Measurements from ENCODE around the gene S100A12.

Gene S100A12

GRCh38 chr1:153389973-153390879, 14.8 kb upstream of the S100A12 start:
- no peaks in the 10 kb centered on the region for H3K36me3 ChIP-seq (ENCODE audit: insufficient read depth, low read length)
- no peaks in the 10 kb centered on the region for H3K4me1 ChIP-seq (ENCODE audit: insufficient read depth, low read length)
- no peaks in the 10 kb centered on the region for H3K9me3 ChIP-seq (ENCODE audit: control insufficient read depth, insufficient read depth, low read length)
- no peak overlapping the region for H3K9ac ChIP-seq (ENCODE audit: low read depth, low read length)

GRCh38 chr1:153389401-153389800, 14.0 kb upstream of the S100A12 start:
- Histone ChIP-seq H3K9me3 (ENCODE audit: control insufficient read depth, insufficient read depth, low read length) (no peaks in the 10 kb centered on the region), H3K9ac (ENCODE audit: low read depth, low read length) (no peak overlapping the region), H3K4me1 (ENCODE audit: insufficient read depth, low read length) (no peaks in the 10 kb centered on the region)

GRCh38 chr1:153387785-153388184, 12.4 kb upstream of the S100A12 start:
- Histone ChIP-seq H3K4me1 (ENCODE audit: insufficient read depth, low read length) (no peaks in the 10 kb centered on the region), H3K36me3 (ENCODE audit: insufficient read depth, low read length) (no peaks in the 10 kb centered on the region), H3K9ac (ENCODE audit: low read depth, low read length) (no peak overlapping the region), H3K9me3 (ENCODE audit: control insufficient read depth, insufficient read depth, low read length) (no peaks in the 10 kb centered on the region)

More at GRCh38 chr1:153389401-153389800, 14.0 kb upstream of the S100A12 start:
- no peaks in the 10 kb centered on the region for H3K36me3 ChIP-seq (ENCODE audit: insufficient read depth, low read length)

GRCh38 chr1:153387001-153387400, 11.6 kb upstream of the S100A12 start:
- no peaks in the 10 kb centered on the region for H3K9me3 ChIP-seq (ENCODE audit: control insufficient read depth, insufficient read depth, low read length)
- no peaks in the 10 kb centered on the region for H3K4me1 ChIP-seq (ENCODE audit: insufficient read depth, low read length)
- no peaks in the 10 kb centered on the region for H3K36me3 ChIP-seq (ENCODE audit: insufficient read depth, low read length)
- H3K9ac ChIP-seq (ENCODE audit: low read depth, low read length) = no peak overlapping the region

- H3K9me3 ChIP-seq (ENCODE audit: control insufficient read depth, insufficient read depth, low read length) = no peaks in the 10 kb centered on the region
- no peaks in the 10 kb centered on the region for H3K4me1 ChIP-seq (ENCODE audit: insufficient read depth, low read length)
- H3K36me3 ChIP-seq (ENCODE audit: insufficient read depth, low read length) = no peaks in the 10 kb centered on the region
- no peak overlapping the region for H3K9ac ChIP-seq (ENCODE audit: low read depth, low read length)
Observed at GRCh38 chr1:153386500-153386901, 11.1 kb upstream of the S100A12 start.

- H3K9ac ChIP-seq (ENCODE audit: low read depth, low read length) = no peak overlapping the region
- H3K4me1 ChIP-seq (ENCODE audit: insufficient read depth, low read length) = no peaks in the 10 kb centered on the region
- no peaks in the 10 kb centered on the region for H3K9me3 ChIP-seq (ENCODE audit: control insufficient read depth, insufficient read depth, low read length)
- H3K36me3 ChIP-seq (ENCODE audit: insufficient read depth, low read length) = no peaks in the 10 kb centered on the region
Observed at GRCh38 chr1:153384958-153385580, 9.6 kb upstream of the S100A12 start.

- Histone ChIP-seq H3K9ac (ENCODE audit: low read depth, low read length) (no peak overlapping the region), H3K36me3 (ENCODE audit: insufficient read depth, low read length) (no peaks in the 10 kb centered on the region), H3K4me1 (ENCODE audit: insufficient read depth, low read length) (no peaks in the 10 kb centered on the region), H3K9me3 (ENCODE audit: control insufficient read depth, insufficient read depth, low read length) (no peaks in the 10 kb centered on the region)
Observed at GRCh38 chr1:153380711-153381110, 5.3 kb upstream of the S100A12 start.

- Histone ChIP-seq H3K36me3 (ENCODE audit: insufficient read depth, low read length) (no peaks in the 10 kb centered on the region), H3K9me3 (ENCODE audit: control insufficient read depth, insufficient read depth, low read length) (no peaks in the 10 kb centered on the region), H3K4me1 (ENCODE audit: insufficient read depth, low read length) (no peaks in the 10 kb centered on the region), H3K9ac (ENCODE audit: low read depth, low read length) (no peak overlapping the region)
Observed at GRCh38 chr1:153379591-153379990, 4.2 kb upstream of the S100A12 start.

- Histone ChIP-seq H3K4me1 (ENCODE audit: insufficient read depth, low read length) (no peaks in the 10 kb centered on the region), H3K9me3 (ENCODE audit: control insufficient read depth, insufficient read depth, low read length) (no peaks in the 10 kb centered on the region), H3K36me3 (ENCODE audit: insufficient read depth, low read length) (no peaks in the 10 kb centered on the region), H3K9ac (ENCODE audit: low read depth, low read length) (no peak overlapping the region)
Observed at GRCh38 chr1:153374071-153374470, 1.4 kb downstream of the S100A12 start.

GRCh38 chr1:153372571-153372970, 2.9 kb downstream of the S100A12 start:
- Histone ChIP-seq H3K36me3 (ENCODE audit: insufficient read depth, low read length) (no peaks in the 10 kb centered on the region), H3K9me3 (ENCODE audit: control insufficient read depth, insufficient read depth, low read length) (no peaks in the 10 kb centered on the region), H3K9ac (ENCODE audit: low read depth, low read length) (no peak overlapping the region), H3K4me1 (ENCODE audit: insufficient read depth, low read length) (no peaks in the 10 kb centered on the region)

GRCh38 chr1:153371231-153371630, 4.2 kb downstream of the S100A12 start:
- Histone ChIP-seq H3K9ac (ENCODE audit: low read depth, low read length) (no peak overlapping the region), H3K9me3 (ENCODE audit: control insufficient read depth, insufficient read depth, low read length) (no peaks in the 10 kb centered on the region), H3K36me3 (ENCODE audit: insufficient read depth, low read length) (no peaks in the 10 kb centered on the region), H3K4me1 (ENCODE audit: insufficient read depth, low read length) (no peaks in the 10 kb centered on the region)

GRCh38 chr1:153370146-153370545, 5.3 kb downstream of the S100A12 start:
- no peaks in the 10 kb centered on the region for H3K4me1 ChIP-seq (ENCODE audit: insufficient read depth, low read length)
- no peaks in the 10 kb centered on the region for H3K9me3 ChIP-seq (ENCODE audit: control insufficient read depth, insufficient read depth, low read length)
- H3K9ac ChIP-seq (ENCODE audit: low read depth, low read length) = no peak overlapping the region
- H3K36me3 ChIP-seq (ENCODE audit: insufficient read depth, low read length) = no peaks in the 10 kb centered on the region

GRCh38 chr1:153368495-153368894, 6.9 kb downstream of the S100A12 start:
- Histone ChIP-seq H3K36me3 (ENCODE audit: insufficient read depth, low read length) (no peaks in the 10 kb centered on the region), H3K4me1 (ENCODE audit: insufficient read depth, low read length) (no peaks in the 10 kb centered on the region), H3K9me3 (ENCODE audit: control insufficient read depth, insufficient read depth, low read length) (no peaks in the 10 kb centered on the region), H3K9ac (ENCODE audit: low read depth, low read length) (no peak overlapping the region)

- no peak overlapping the region for H3K9ac ChIP-seq (ENCODE audit: low read depth, low read length)
- H3K9me3 ChIP-seq (ENCODE audit: control insufficient read depth, insufficient read depth, low read length) = no peaks in the 10 kb centered on the region
- no peaks in the 10 kb centered on the region for H3K4me1 ChIP-seq (ENCODE audit: insufficient read depth, low read length)
- no peaks in the 10 kb centered on the region for H3K36me3 ChIP-seq (ENCODE audit: insufficient read depth, low read length)
Observed at GRCh38 chr1:153367090-153367489, 8.3 kb downstream of the S100A12 start.

GRCh38 chr1:153366261-153366660, 9.2 kb downstream of the S100A12 start:
- H3K9ac ChIP-seq (ENCODE audit: low read depth, low read length) = no peak overlapping the region
- H3K36me3 ChIP-seq (ENCODE audit: insufficient read depth, low read length) = no peaks in the 10 kb centered on the region

More at GRCh38 chr1:153366261-153366660, 9.2 kb downstream of the S100A12 start:
- no peaks in the 10 kb centered on the region for H3K9me3 ChIP-seq (ENCODE audit: control insufficient read depth, insufficient read depth, low read length)
- H3K4me1 ChIP-seq (ENCODE audit: insufficient read depth, low read length) = no peaks in the 10 kb centered on the region
